HFFc6 (cell line): ENCODE data around the gene FBXW5. TPM values are rescaled to one million over a fixed set of nuclear protein-coding genes. Genes with fewer than 3 reads are reported as not detected.

ENCODE experiments used
- DNase-seq: peaks from one replicate; pipeline ENCODE4 v3.0.0-alpha.2; 2018
- H3K27ac Mint-ChIP-seq: 2 replicates; pipeline ENCODE4 v1.8.0; 2020; ENCODE audit warnings: mild to moderate bottlenecking, mixed read lengths
- H3K27me3 Mint-ChIP-seq: 2 replicates; pipeline ENCODE4 v1.8.0; 2021; ENCODE audit warnings: mild to moderate bottlenecking, moderate library complexity, mixed read lengths; ENCODE audit not compliant: insufficient read depth
- H3K36me3 Mint-ChIP-seq: 2 replicates; pipeline ENCODE4 v1.8.0; 2021; ENCODE audit warnings: low read depth, mixed read lengths
- H3K4me1 Mint-ChIP-seq: 2 replicates; pipeline ENCODE4 v1.8.0; 2020; ENCODE audit warnings: low read depth, mixed read lengths
- H3K4me3 Mint-ChIP-seq: 2 replicates; pipeline ENCODE4 v1.8.0; 2020; ENCODE audit warnings: mild to moderate bottlenecking, moderate library complexity, mixed read lengths
- H3K9me3 Mint-ChIP-seq: 2 replicates; pipeline ENCODE4 v1.8.0; 2020; ENCODE audit warnings: mild to moderate bottlenecking, mixed read lengths
- total RNA-seq, 6 experiments: library from RNA; stranded (reverse); fragmentation: NEBNext Ultra II Directional; extraction: Animal tissue kit (Norgen Biotek cat#: 25700); gene quantifications; 2 replicates in 1 of 6; 3 replicates in 5 of 6; pipeline ENCODE4 v1.2.3, GENCODE V29; 2021
- TF ChIP-seq, protein P1 (sequence below): fragments of 200-600 bp; sonication (generic); IDR thresholded peaks from 2 replicates; pipeline ENCODE4 v1.5.0; 2021; ENCODE audit warnings: antibody characterized with exemption, mild to moderate bottlenecking

The FBXW5 gene
- total RNA-seq, 6 experiments from 2014 or later: 89.1 to 102 (median 94.4) TPM

DNA sequence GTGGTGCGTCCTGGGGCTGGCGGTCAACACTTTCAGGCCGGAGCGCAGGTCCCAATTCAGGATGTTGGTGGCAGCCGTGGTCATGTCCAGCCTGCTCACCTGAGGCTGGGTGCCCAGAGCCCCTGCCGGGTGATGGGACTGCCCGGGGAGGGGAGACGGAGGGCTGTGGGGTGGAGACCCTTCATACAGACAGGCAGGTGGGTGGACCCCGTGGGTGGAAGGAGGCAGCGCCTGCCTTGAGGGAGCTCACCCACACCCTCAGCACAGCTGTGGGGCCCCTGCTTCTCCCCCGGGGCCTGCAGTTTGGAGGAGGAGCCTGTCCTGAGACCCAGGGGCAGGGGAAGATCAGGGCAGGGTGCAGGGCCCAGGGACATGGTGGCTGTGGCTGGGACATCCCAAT, 25.8 kb upstream of the FBXW5 start:
- DNase-seq: no peak
- H3K4me1 Mint-ChIP-seq: peaks cover 10% of the 10 kb centered on the region
- H3K9me3 Mint-ChIP-seq: no peaks in the 10 kb centered on the region
- no peak overlapping the region for H3K4me3 Mint-ChIP-seq
- peaks cover 3% of the 10 kb centered on the region for H3K27me3 Mint-ChIP-seq
- TF ChIP-seq, protein P1, sequence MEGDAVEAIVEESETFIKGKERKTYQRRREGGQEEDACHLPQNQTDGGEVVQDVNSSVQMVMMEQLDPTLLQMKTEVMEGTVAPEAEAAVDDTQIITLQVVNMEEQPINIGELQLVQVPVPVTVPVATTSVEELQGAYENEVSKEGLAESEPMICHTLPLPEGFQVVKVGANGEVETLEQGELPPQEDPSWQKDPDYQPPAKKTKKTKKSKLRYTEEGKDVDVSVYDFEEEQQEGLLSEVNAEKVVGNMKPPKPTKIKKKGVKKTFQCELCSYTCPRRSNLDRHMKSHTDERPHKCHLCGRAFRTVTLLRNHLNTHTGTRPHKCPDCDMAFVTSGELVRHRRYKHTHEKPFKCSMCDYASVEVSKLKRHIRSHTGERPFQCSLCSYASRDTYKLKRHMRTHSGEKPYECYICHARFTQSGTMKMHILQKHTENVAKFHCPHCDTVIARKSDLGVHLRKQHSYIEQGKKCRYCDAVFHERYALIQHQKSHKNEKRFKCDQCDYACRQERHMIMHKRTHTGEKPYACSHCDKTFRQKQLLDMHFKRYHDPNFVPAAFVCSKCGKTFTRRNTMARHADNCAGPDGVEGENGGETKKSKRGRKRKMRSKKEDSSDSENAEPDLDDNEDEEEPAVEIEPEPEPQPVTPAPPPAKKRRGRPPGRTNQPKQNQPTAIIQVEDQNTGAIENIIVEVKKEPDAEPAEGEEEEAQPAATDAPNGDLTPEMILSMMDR: no peak
- H3K36me3 Mint-ChIP-seq: no peaks in the 10 kb centered on the region
- no peak overlapping the region for H3K27ac Mint-ChIP-seq

DNA sequence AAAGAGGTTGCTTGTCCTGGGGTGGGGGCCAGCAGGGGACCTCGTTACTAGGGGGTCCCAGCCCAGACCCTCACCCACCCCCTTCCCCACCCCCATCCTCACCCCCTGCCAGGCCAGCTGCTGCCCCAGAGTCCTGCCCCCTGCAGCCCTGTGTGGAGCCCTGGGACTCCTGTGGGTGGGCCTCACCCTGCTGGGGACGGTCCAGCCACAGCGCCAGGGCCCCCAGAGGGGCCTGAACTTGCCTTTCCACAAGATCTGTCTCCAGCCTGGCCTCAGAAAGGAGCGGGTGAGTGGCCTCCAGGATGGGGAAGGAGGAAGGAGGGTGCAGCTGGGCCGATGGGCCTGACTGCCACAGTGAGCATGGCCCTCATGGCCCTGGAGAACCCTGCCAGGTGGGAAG, 25.2 kb upstream of the FBXW5 start:
- Mint-ChIP-seq H3K4me3 (no peak overlapping the region), H3K9me3 (no peaks in the 10 kb centered on the region), H3K36me3 (no peaks in the 10 kb centered on the region), H3K27me3 (peaks cover 3% of the 10 kb centered on the region), H3K4me1 (peaks cover 10% of the 10 kb centered on the region), H3K27ac (no peak overlapping the region)
- TF ChIP-seq, protein P1: no peak
- DNase-seq: no peak

DNA sequence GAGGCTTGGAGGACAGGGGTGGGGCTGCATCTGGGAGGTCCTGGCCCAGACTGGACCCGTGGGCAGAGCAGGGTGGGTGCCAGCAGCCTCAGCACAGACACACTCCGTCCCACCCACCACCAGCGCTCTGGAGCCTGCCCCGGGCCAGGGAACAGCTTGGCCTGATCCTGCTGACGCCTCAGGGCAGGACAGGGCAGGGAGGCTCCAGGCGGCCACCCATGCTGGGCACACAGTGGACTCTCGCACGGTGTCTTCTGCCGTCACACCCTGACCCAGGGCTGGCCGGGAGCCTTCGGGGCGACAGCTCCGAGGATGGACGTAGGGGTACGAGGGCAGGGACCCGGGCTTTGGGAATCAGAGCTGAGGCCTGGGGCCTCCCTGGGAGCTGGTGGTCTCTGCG, 24.6 kb upstream of the FBXW5 start:
- TF ChIP-seq, protein P1: no peak
- Mint-ChIP-seq H3K9me3 (no peaks in the 10 kb centered on the region), H3K27ac (no peak overlapping the region), H3K4me1 (peaks cover 10% of the 10 kb centered on the region), H3K27me3 (peaks cover 3% of the 10 kb centered on the region), H3K36me3 (no peaks in the 10 kb centered on the region), H3K4me3 (no peak overlapping the region)
- no peak for DNase-seq

DNA sequence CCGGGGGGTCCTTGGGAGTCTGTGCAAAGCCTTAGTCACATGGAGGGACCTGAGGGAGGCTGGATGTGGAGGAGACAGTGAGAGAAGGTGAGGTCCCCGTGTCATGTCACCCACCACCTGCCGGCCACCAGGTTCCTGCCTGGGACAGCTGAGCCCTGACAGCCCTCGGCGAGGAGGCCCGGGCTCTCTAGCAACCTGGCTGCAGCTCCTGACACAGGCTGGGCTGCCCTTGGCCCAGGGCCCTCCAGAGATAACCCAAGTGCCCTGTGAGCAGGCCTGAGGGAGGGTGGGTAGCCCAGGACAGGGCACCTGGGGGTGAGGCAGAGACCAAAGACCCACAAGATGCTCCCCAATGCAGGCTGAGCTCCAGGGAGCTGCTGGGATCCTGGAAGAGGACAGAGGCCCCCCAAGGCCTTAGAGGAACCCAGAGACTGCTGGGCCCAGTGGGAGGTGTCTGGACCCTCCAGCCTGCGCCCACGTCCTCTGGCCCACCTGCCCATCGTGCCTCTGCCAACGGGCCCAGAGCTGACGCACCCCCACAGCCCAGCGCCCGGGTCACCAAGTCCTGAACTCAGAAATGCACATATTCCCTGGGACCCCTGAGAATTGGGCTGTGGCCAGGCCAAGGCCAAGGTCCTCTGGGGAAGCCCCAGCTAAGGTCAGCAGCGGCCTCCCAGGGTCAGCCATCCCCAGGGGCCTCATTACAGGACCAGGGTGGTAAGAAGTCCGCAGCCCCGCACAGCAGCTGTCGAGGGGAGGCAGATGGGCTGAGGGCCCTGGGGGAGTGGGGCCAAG, 24.0 kb upstream of the FBXW5 start:
- H3K4me1 Mint-ChIP-seq: peaks cover 10% of the 10 kb centered on the region
- no peak overlapping the region for H3K27ac Mint-ChIP-seq
- TF ChIP-seq, protein P1: no peak
- no peaks in the 10 kb centered on the region for H3K36me3 Mint-ChIP-seq
- DNase-seq: no peak
- no peak overlapping the region for H3K4me3 Mint-ChIP-seq
- H3K9me3 Mint-ChIP-seq: no peaks in the 10 kb centered on the region
- H3K27me3 Mint-ChIP-seq: peaks cover 3% of the 10 kb centered on the region

DNA sequence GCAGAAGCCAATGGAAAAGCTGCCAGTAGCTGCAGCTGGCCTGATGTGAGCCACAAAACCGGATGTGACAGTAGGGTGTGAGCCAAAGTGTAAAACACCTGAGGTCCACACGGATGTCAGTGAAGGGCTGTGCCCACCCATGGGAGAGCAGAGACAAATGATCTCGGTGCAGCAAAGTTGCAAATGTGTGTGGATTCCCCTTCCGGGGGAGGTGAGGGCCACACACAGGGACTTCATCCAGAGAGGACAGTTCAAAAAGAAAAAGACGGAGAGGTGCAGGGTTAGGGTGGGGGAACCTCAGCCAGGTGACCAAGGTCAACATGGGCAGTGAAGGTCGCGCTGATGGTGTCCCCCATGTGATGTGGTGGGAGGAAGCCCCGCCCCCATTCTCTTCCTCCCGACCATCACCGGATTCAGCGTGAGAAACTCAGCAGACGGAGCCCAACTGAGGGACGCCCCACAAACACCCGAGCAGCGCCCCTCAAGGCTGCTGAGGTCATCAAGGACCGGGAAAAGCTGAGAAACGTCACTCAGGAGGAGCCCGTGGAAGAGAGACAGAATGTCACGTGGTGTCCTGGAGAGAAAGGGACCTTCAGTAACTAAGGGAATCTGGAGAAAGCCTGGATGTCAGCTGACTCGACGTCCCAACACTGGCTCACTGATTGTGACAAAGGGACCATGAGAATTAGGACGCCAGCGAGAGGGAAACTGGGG, 21.4 kb upstream of the FBXW5 start:
- H3K36me3 Mint-ChIP-seq: no peaks in the 10 kb centered on the region
- DNase-seq: no peak

More for the DNA sequence above, 21.4 kb upstream of the FBXW5 start:
- Mint-ChIP-seq H3K4me3 (no peak overlapping the region), H3K9me3 (no peaks in the 10 kb centered on the region), H3K4me1 (peaks cover 10% of the 10 kb centered on the region), H3K27me3 (peaks cover 7% of the 10 kb centered on the region), H3K27ac (no peak overlapping the region)
- TF ChIP-seq, protein P1: no peak
